Smooth muscle cell (in vitro differentiated cells): ENCODE results near the gene LITAF. TPM values are rescaled to one million over a fixed set of nuclear protein-coding genes. Genes with fewer than 3 reads are reported as not detected.
"Not testable (repeated sequence)": the region's sequence is repeated elsewhere in the genome, so short reads cannot be mapped to it uniquely, and the experiment has no call there.

Experiments used
- DNase-seq: peaks from one replicate; lab custom pipeline; 2025; ENCODE audit not compliant: unreplicated experiment; lab: John Stamatoyannopoulos, UW
- H2AFZ ChIP-seq: fragments of 200-600 bp; sonication (generic); 2 replicates; pipeline ENCODE4 v1.6.0; 2016; ENCODE audit warnings: antibody characterized with exemption, low read depth, mild to moderate bottlenecking
- H3F3A ChIP-seq: fragments of 200-600 bp; sonication (generic); 2 replicates; pipeline ENCODE4 v1.6.0; 2017; ENCODE audit warnings: antibody characterized with exemption, low read depth
- H3K27ac ChIP-seq: fragments of 200-600 bp; sonication (generic); 2 replicates; pipeline ENCODE4 v1.5.1; 2016; ENCODE audit warnings: low read depth, mild to moderate bottlenecking
- H3K27me3 ChIP-seq: fragments of 200-600 bp; sonication (generic); 2 replicates; pipeline ENCODE4 v1.6.1; 2016; ENCODE audit warnings: low read depth, mild to moderate bottlenecking
- H3K36me3 ChIP-seq: fragments of 200-600 bp; sonication (generic); 2 replicates; pipeline ENCODE4 v1.5.1; 2016; ENCODE audit warnings: low read depth
- H3K4me1 ChIP-seq: fragments of 200-600 bp; sonication (generic); 2 replicates; pipeline ENCODE4 v1.5.1; 2016; ENCODE audit warnings: low read depth
- H3K4me2 ChIP-seq: fragments of 200-600 bp; sonication (generic); 2 replicates; pipeline ENCODE4 v1.6.0; 2016; ENCODE audit warnings: mild to moderate bottlenecking
- H3K4me3 ChIP-seq: fragments of 200-600 bp; sonication (generic); 2 replicates; pipeline ENCODE4 v1.5.1; 2016; ENCODE audit warnings: mild to moderate bottlenecking
- H3K79me2 ChIP-seq: fragments of 200-600 bp; sonication (generic); 2 replicates; pipeline ENCODE4 v1.6.0; 2016; ENCODE audit warnings: low read depth, mild to moderate bottlenecking
- H3K9ac ChIP-seq: fragments of 200-600 bp; sonication (generic); 2 replicates; pipeline ENCODE4 v1.6.0; 2016; ENCODE audit warnings: low read depth
- H3K9me3 ChIP-seq: fragments of 200-600 bp; sonication (generic); replicated peaks from 2 replicates; pipeline ENCODE4 v1.5.1; 2016; ENCODE audit warnings: low read depth
- H4K20me1 ChIP-seq: fragments of 200-600 bp; sonication (generic); 2 replicates; pipeline ENCODE4 v1.6.0; 2016; ENCODE audit warnings: low read depth
- CTCF ChIP-seq: fragments of 200-600 bp; sonication (generic); IDR thresholded peaks from 2 replicates; pipeline ENCODE4 v1.5.1; 2017; ENCODE audit warnings: borderline replicate concordance, mild to moderate bottlenecking, antibody characterized with exemption; ENCODE audit not compliant: insufficient read depth, poor library complexity, severe bottlenecking
- WGBS: methylation state at CpG from one replicate; pipeline ENCODE4 v1.1.7; 2016; ENCODE audit warnings: low lambda C conversion rate; 5-methylcytosine and 5-hydroxymethylcytosine counted together
- polyA plus RNA-seq: library from polyadenylated mRNA; unstranded; fragments of >200 nt; fragmentation: Nextera tagmentation; extraction: Ambion mirVana; gene quantifications from 2 replicates; pipeline ENCODE4 v1.2.1, GENCODE V29; 2016
- total RNA-seq: library from RNA; depleted of rRNA; stranded (reverse); fragments of >200 nt; gene quantifications from 2 replicates; pipeline ENCODE4 v1.2.3, GENCODE V29; 2014

LITAF gene
- total and polyA plus RNA-seq, 2 experiments from 2014 or later: 40.4 to 72.6 TPM

DNA sequence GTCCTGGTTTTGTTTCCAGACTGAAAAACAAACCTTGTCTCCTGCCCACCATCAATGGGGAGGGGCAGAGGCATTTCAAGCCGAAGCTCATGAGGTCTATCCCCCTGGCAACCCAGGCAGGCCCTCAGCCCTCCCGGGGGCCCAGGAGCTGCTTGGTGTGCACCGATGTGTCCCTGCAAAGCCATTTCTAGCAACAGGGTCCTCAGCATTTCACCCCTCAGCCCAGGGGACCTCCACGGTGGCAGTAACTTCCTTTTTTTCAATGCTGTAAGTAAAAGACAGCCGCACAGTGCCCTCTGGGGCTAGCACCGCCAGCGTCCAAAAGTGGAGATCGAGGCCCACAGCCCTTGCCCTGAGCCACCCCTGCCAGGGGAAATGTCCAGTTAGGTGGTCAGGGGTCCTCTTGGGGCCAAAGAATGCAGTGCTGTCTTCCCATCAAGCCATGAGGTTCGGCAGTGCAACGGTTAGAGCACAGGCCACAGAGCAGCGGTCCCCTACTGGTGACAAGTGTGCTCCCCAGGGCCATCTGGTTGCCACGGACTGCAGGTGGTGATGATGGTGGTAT lies 79.9 kb downstream of the LITAF start:
- no peak overlapping the region for H2AFZ ChIP-seq
- H3K9ac ChIP-seq: no peak overlapping the region
- no peaks in the 10 kb centered on the region for H3K36me3 ChIP-seq
- no peak for TF ChIP-seq CTCF
- DNase-seq: no peak
- no peak overlapping the region for H3K4me3 ChIP-seq
- no peaks in the 10 kb centered on the region for H3K27me3 ChIP-seq
- WGBS: 94% methylated on average over 12 of the region's 12 CpGs
- no peaks in the 10 kb centered on the region for H3K4me1 ChIP-seq
- no peaks in the 10 kb centered on the region for H4K20me1 ChIP-seq
- no peaks in the 10 kb centered on the region for H3F3A ChIP-seq
- no peaks in the 10 kb centered on the region for H3K9me3 ChIP-seq
- no peak overlapping the region for H3K4me2 ChIP-seq
- no peak overlapping the region for H3K27ac ChIP-seq
- H3K79me2 ChIP-seq: no peaks in the 10 kb centered on the region

GRCh38 chr16:11504261-11504660 lies 82.5 kb downstream of the LITAF start:
- H3K36me3 ChIP-seq, H3K79me2 ChIP-seq, H3K27ac ChIP-seq, H3K4me3 ChIP-seq, H3K27me3 ChIP-seq, H3F3A ChIP-seq, H3K9ac ChIP-seq, H3K9me3 ChIP-seq, H2AFZ ChIP-seq, H3K4me1 ChIP-seq, H3K4me2 ChIP-seq, H4K20me1 ChIP-seq, DNase-seq: not testable (repeated sequence)
- WGBS: 88% methylated on average over 13 of the region's 13 CpGs

DNA sequence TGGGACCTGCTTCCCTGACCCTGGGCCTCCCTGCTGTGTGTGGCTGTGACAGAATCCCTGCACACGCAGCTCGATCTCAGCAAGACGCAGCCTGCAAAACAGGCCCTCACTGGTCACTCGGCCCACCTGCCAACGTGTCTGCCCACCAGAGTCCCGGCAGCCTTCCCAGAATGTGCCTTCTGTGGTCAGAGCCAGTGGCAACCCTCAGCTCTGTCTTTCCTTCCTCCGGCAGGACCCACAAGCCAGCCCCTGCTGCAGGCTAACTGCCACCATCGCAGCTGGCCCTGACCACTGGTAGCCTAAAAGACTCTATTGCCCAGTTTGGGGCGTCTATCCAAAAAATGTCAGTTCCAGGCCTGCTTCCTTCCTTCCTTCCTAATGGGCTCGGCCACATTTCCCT lies 83.2 kb downstream of the LITAF start:
- no peaks in the 10 kb centered on the region for H3K4me1 ChIP-seq
- H3K27ac ChIP-seq: no peak overlapping the region
- H3K27me3 ChIP-seq: no peaks in the 10 kb centered on the region
- H3K36me3 ChIP-seq: no peaks in the 10 kb centered on the region
- no peaks in the 10 kb centered on the region for H4K20me1 ChIP-seq
- no peak overlapping the region for H2AFZ ChIP-seq
- no peak overlapping the region for H3K4me3 ChIP-seq
- DNase-seq: no peak
- H3K79me2 ChIP-seq: no peaks in the 10 kb centered on the region
- no peaks in the 10 kb centered on the region for H3F3A ChIP-seq
- H3K9ac ChIP-seq: no peak overlapping the region
- H3K4me2 ChIP-seq: no peak overlapping the region
- H3K9me3 ChIP-seq: no peaks in the 10 kb centered on the region
- TF ChIP-seq CTCF: no peak
- 86% methylated on average over 10 of the region's 10 CpGs for WGBS

DNA sequence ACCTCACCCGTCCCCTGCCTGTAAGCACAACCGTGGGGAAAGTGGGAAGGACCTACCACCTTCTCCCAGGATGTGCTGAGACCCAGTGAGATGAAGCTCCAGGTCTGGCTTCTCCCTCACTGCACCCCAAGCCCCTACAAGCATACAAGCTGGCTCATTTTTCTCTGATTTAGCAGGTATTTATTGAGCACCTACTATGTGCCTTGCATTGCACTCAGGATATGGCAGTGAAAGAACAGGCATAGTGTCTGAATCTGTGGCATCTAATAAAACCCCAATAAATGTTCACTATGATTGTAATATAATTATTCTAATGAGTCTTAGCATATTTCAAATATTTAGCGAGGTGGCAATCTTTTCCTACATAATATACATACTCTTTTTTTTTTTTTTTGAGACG lies 84.5 kb downstream of the LITAF start:
- Histone ChIP-seq H3K79me2 (no peaks in the 10 kb centered on the region), H3K4me2 (no peak overlapping the region), H3K27ac (no peak overlapping the region), H3K9ac (no peak overlapping the region), H3F3A (no peaks in the 10 kb centered on the region), H4K20me1 (no peaks in the 10 kb centered on the region), H3K27me3 (no peaks in the 10 kb centered on the region), H3K36me3 (no peaks in the 10 kb centered on the region), H3K9me3 (no peaks in the 10 kb centered on the region), H2AFZ (no peak overlapping the region), H3K4me3 (no peak overlapping the region), H3K4me1 (peaks cover 8% of the 10 kb centered on the region)
- DNase-seq: no peak
- 63% methylated on average over 4 of the region's 4 CpGs for WGBS
- no peak for TF ChIP-seq CTCF
